ENCODE data around the gene SBK1. TPM values are rescaled to one million over a fixed set of nuclear protein-coding genes. Genes with fewer than 3 reads are reported as not detected.

Gene SBK1
- 22.4 TPM for total RNA-seq

DNA sequence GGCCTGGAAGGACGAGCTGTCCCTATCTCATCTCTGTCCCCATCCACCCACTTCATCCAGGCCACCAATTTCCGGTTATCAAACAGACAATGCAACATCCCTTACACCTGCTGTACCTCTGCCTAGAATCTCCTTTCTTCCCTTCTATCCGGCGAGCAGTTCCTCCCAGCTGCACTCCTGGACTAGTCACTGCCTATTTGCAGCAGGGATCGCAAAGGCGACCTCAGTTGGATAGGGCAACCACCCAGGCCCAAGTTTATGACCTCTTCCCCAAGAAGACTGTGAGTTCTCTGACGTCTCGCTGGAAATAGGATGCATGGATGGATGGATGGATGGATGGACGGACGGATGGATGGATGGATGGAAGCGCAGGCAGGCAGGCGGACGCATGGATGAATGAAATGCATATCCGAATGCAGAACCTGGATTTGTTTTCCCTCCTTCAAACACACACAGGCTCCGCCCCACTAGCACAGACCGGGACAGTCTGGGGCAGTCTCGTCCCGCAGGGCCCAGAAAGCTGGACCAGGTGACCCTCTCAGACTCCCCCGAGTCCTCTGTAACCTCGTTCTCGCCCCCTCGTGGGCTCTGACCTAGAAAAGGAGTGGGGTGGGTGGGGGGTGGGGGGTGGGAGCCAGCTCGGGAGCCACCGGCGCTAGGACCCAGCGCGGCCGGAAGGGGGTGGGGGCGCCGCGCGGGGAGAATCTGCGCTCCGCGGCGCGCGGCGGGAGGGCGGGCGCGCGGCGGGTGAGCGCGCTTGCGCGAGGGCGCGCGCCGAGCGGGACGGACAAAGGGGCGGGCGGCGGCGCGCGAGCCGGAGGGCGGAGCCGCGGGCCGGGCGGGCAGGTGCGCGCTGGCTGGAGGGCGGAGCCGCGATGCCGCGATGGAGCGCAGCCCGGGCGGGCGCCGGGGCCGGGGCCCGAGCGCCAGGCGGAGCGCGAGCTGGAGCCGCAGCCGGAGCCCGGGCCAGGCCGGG, at the start of gene SBK1:
Gene SBK1 (plus strand): TSS at position 875 of the 976 bp plus-strand sequence. CDS start 24,867 bp downstream, outside the sequence.

DNA sequence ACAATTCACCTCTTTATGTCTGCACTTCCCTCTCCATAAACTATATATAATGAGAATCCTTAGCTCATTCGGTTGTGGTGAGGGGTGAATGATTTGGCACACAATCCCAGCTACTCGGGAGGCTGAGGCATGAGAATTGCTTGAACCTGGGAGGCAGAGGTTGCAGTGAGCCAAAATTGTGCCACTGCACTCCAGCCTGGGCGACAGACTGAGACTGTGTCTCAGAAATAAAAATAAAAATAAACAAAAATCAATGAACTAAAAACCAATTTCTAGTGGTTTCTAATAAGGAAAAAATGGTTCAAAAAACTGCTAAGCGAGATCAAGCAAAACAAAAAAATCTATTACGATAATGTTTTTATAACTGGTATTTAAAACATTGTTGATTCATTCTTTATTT, 71.1 kb downstream of the SBK1 start, which contains the start of gene NPIPB6:
Gene NPIPB6 (minus strand): TSS at position 101 of the 400 bp plus-strand sequence. CDS start 686 bp downstream, outside the sequence.

Small RNA genes lying within 50 kb of the gene (small RNA-seq; reads per million reads assigned to genes)
- gene AC138904.2, result not detected

Other genes with a start within 250 kb of the SBK1 start
- 14.1 TPM for gene GSG1L, start 228.8 kb upstream of the SBK1 start, total RNA-seq
- gene XPO6, start 80.6 kb upstream of the SBK1 start, total RNA-seq, result 94.6 TPM
- 0.92 TPM for gene NPIPB6, start 71.0 kb downstream of the SBK1 start, total RNA-seq
- 115 TPM for gene EIF3CL, start 111.3 kb downstream of the SBK1 start, total RNA-seq
- not detected for gene NPIPB7, start 179.8 kb downstream of the SBK1 start, total RNA-seq
- gene CLN3, start 199.5 kb downstream of the SBK1 start, total RNA-seq, result 21.5 TPM
- gene APOBR, start 202.1 kb downstream of the SBK1 start, total RNA-seq, result 0.23 TPM
- gene IL27, start 214.3 kb downstream of the SBK1 start, total RNA-seq, result not detected
- gene NUPR1, start 246.4 kb downstream of the SBK1 start, total RNA-seq, result 0.46 TPM

Measured in diencephalon (tissue), 1 donor.